Measurements from ENCODE around the gene ITGBL1.

- TF ChIP-seq CTCF (IDR thresholded peaks at IDR 0.05; ENCODE audit: control extremely low read depth in 1 of 3, insufficient read depth in 1 of 3, low read depth in 1 of 3, low read length in 3 of 3) (no peak), EZH2 (IDR thresholded peaks at IDR 0.05; ENCODE audit: low read depth, low read length, severe bottlenecking) (no peak), EGR1 (IDR thresholded peaks at IDR 0.05; ENCODE audit: borderline replicate concordance, low read depth, low read length) (no peak), CHD2 (IDR thresholded peaks at IDR 0.05; ENCODE audit: low read length) (no peak), POLR2AphosphoS5 (IDR thresholded peaks at IDR 0.05; ENCODE audit: low read depth, low read length) (no peak), RFX5 (IDR thresholded peaks at IDR 0.05; ENCODE audit: borderline replicate concordance, low read depth, low read length) (no peak), YY1 (IDR thresholded peaks at IDR 0.05; ENCODE audit: low read depth, low read length) (no peak), EP300 (IDR thresholded peaks at IDR 0.05; ENCODE audit: borderline replicate concordance in 1 of 2, low read depth in 2 of 2, low read length in 2 of 2) (no peak), POU5F1 (IDR thresholded peaks at IDR 0.05; ENCODE audit: low read depth, low read length) (no peak), BRCA1 (IDR thresholded peaks at IDR 0.05; ENCODE audit: low read depth, low read length) (no peak)
Measured at GRCh38 chr13:101576455-101576854, 124.0 kb downstream of the ITGBL1 start.
